HG03103 (cell line): Measurements from ENCODE around the gene ROPN1.
"Not testable (repeated sequence)": the region's sequence is repeated elsewhere in the genome, so short reads cannot be mapped to it uniquely, and the experiment has no call there.

ENCODE experiments used
- ATAC-seq: cut with Tn5 transposase; IDR thresholded peaks from one replicate; pipeline ENCODE4 v1.9.1; 2021; ENCODE audit warnings: low read depth; ENCODE audit not compliant: unreplicated experiment

The ROPN1 gene

GRCh38 chr3:124001366-124001765 is 9.4 kb upstream of the ROPN1 start:
- not testable (repeated sequence) for ATAC-seq

- ATAC-seq = no peak
Measured at GRCh38 chr3:123997543-123997942, 5.6 kb upstream of the ROPN1 start.

GRCh38 chr3:123993818-123994217 is 1.9 kb upstream of the ROPN1 start:
- no peak for ATAC-seq

GRCh38 chr3:123986427-123986826 is 5.5 kb downstream of the ROPN1 start:
- no peak for ATAC-seq

- ATAC-seq = no peak
Measured at GRCh38 chr3:123984957-123985356, 7.0 kb downstream of the ROPN1 start.

- ATAC-seq = no peak
Measured at GRCh38 chr3:123984350-123984749, 7.6 kb downstream of the ROPN1 start.

- ATAC-seq = not testable (repeated sequence)
Measured at GRCh38 chr3:123981317-123981716, 10.6 kb downstream of the ROPN1 start.

- ATAC-seq = no peak
Measured at GRCh38 chr3:123980539-123980938, 11.4 kb downstream of the ROPN1 start.

- not testable (repeated sequence) for ATAC-seq
Measured at GRCh38 chr3:123979525-123980501, 12.1 kb downstream of the ROPN1 start.

GRCh38 chr3:123976904-123977303 is 15.0 kb downstream of the ROPN1 start:
- ATAC-seq = not testable (repeated sequence)

GRCh38 chr3:123976181-123976898 is 15.6 kb downstream of the ROPN1 start:
- ATAC-seq = not testable (repeated sequence)

GRCh38 chr3:123975030-123975429 is 16.9 kb downstream of the ROPN1 start:
- not testable (repeated sequence) for ATAC-seq

- no peak for ATAC-seq
Measured at GRCh38 chr3:123971406-123971805, 20.5 kb downstream of the ROPN1 start.

- not testable (repeated sequence) for ATAC-seq
Measured at GRCh38 chr3:123967260-123967659, 24.7 kb downstream of the ROPN1 start.

GRCh38 chr3:123966799-123967198 is 25.1 kb downstream of the ROPN1 start:
- ATAC-seq = not testable (repeated sequence)

- not testable (repeated sequence) for ATAC-seq
Measured at GRCh38 chr3:123964793-123965192, 27.1 kb downstream of the ROPN1 start.

GRCh38 chr3:123961508-123961856 is 30.4 kb downstream of the ROPN1 start:
- no peak for ATAC-seq

GRCh38 chr3:123960781-123961507 is 31.0 kb downstream of the ROPN1 start, which contains the start of gene CCDC14:
TSS of gene CCDC14 (minus strand) at chr3:123961229. CDS start at chr3:123961173, 56 bp downstream.
- peak; percentile 82 for ATAC-seq

- peak; percentile 67 for ATAC-seq
Measured at GRCh38 chr3:123953735-123954134, 38.2 kb downstream of the ROPN1 start.

GRCh38 chr3:123952844-123953520 is 38.9 kb downstream of the ROPN1 start:
- no peak for ATAC-seq
